Measurements from ENCODE around the gene VAV1.
"Not testable (repeated sequence)": the region's sequence is repeated elsewhere in the genome, so short reads cannot be mapped to it uniquely, and the experiment has no call there.

The VAV1 gene

DNA sequence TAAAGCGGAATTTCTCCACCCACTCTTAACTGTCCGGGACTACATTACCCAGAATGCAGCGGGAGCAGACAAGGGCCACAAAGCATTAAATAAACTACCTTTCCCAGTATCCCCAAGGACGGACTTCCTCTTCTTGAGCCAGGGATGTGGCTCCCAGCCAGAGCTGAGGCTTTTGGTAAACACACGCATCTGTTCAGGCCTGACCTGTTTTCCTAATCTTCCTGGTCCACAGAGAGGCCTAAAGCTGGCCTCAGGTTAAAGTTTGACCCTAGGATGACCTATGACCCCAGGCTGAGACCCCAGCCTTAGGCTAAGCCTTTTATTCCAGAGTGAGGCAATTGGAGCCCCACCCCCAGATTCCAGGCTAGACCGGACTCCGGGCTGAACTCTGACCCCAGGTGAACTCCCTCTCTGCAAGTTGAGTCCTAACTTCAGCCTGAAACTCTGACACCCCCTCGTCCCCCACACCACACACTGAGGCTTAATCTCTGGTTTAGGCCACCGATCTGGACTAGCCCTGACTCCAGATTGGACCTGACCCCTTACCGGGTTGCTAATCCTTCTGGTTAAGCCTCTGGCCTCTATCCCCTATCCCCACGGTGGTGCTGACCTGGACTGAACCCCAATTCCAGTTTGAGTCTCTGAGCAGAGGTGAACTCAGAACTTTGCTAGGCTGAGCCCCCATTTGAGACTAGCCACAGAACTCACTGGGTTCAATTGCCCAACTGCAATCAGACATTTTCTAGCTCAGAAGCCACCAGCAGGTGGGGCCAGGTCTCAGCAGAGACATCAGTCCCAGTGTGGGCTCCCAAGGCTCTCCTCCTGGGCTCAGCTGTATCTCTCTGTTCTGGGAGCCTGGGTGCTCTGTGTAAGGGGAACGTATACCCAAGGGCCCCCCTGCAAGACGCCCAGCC, 34.4 kb upstream of the VAV1 start:
- peak; percentile 58 to 79 for DNase-seq (ENCODE audit: low read depth in 2 of 2)

DNA sequence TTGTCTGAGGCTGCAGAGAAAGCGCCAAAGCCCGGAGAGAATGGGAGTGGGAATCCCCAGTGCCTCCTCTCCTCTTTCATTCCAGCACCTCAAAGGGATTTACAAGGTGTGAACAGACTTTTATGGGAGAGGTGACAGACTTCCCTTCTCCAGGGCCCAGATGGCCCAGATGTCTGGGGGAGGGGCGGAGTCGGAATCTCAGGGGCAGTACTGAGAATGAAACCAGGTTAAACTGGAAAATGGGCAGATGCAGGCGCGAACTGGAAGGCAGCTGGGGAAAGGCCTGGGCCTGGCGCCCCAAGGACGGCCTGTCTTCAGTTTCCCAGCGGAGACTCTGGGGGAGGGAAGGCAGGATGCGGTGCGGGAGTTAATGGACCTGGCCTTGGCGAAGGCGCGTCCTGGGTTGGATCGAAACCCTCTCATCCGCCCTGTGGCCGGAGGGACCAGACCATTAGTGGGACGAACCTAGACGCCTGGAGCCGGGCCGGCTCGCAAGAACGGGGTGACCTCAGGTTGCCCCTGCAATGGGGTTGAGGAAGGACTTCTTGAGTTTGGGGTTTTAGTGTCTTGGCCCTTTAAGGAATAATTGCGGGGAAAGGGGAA, 33.6 kb upstream of the VAV1 start:
- DNase-seq (ENCODE audit: low read depth in 2 of 2), result peak in 1 of 2 donors; percentile 3

- peak; percentile 72 to 76 for DNase-seq (ENCODE audit: low read depth in 2 of 2)
Measured at GRCh38 chr19:6739390-6739882, 33.1 kb upstream of the VAV1 start, which contains the start of gene TRIP10. TRIP10 (plus strand) TSS chr19:6739680; CDS start chr19:6739762, 82 bp downstream.

DNA sequence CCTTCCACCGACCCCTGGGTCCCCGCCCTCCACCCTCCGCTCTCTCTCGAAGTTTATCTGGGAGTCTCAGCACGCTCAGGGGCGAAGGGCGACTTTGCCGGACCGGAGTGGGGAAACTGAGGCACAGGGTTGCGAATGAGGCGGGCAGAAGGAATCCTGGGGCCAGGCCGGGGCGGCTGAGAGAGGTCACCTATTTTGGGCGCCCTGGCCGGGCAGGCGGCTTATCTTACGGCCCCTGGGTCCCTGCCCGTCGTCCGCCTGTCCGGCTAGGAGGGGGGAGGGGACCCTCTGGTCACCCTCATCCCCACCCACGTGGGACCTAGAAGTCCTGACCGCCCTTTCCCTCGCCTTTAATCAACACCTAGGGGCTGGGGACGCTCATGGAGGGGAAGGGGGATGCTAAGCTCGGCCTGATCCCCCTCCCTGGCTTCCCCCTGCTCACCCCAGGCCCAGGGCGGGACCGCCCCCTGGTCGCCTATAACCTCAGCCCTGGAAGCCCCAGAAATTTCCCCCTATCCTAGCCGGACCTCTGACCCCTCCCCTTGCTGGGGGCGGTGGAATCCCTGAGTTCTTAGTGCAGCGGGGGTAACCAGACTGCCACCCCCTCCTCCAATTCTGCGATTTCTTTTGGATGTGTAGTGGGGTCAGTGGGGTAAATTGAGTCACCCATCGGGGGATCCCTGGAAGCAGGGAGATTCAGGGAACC, 32.5 kb upstream of the VAV1 start:
- no peak for DNase-seq (ENCODE audit: low read depth in 2 of 2)

DNA sequence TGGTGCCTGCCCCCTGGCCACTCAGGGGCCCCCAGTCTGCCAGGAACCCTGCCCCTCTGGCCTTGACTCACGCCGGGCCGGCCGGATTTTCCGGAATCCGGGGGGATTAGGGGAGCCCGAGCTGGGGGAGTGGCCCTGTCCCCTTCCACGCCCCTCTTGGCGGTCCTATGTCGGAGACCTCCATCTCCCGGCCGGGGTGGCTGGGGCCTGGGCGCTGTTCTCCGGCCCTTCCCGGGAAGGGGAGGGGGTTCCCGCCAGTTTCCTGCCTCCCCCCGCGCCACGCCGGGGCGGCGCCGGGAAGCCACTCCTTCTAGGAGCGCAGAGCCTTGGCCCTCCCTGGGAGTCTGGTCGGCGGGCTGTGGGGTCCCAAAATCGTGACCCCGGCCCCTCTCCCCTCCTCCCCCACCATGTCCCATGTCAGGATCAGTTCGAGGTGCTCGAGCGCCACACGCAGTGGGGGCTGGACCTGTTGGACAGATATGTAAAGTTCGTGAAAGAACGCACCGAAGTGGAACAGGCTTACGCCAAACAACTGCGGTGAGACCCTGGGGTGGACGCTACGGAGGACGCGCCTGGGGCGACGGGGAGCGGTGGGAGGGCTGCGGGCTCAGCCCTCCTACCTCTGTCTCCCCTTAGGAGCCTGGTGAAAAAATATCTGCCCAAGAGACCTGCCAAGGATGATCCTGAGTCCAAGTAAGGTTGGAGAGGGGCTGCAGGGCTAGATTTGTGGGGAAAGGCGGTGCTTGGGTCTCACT, 31.7 kb upstream of the VAV1 start:
- peak in 1 of 2 donors; percentile 17 for DNase-seq (ENCODE audit: low read depth in 2 of 2)

GRCh38 chr19:6743066-6743465, 29.4 kb upstream of the VAV1 start:
- DNase-seq (ENCODE audit: low read depth in 2 of 2), result no peak

DNA sequence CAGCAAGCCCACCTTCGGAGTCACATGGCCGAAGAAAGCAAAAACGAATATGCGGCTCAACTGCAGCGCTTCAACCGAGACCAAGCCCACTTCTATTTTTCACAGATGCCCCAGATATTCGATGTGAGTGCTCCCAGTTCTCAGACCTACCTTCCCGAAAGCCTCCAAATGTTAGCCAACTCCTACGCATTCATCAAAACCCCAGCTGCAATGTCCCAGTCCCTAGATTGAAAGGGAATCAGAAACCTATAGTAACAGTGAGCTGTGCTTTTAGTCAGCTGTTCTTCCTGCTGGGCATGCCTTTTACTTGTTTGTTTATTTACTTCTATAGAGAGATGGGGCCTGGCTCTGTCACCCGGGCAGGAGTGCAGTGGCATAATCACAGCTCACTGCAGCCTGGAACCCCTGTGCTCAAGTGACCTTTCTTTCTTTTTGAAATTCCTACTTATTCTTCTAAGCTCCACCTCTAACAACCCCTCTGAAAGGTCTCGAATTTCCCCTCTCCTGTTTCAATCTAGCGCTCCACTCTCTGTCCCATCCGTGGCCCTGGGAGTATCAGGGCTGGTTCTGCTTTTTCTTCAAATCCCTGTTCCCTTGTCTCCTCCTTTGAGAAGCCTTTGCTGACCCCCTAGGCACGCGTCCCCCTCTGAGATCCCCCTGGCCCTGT, 28.7 kb upstream of the VAV1 start:
- no peak for DNase-seq (ENCODE audit: low read depth in 2 of 2)

- no peak for DNase-seq (ENCODE audit: low read depth in 2 of 2)
Measured at GRCh38 chr19:6744381-6745301, 27.9 kb upstream of the VAV1 start.

- no peak for DNase-seq (ENCODE audit: low read depth in 2 of 2)
Measured at GRCh38 chr19:6745965-6746364, 26.5 kb upstream of the VAV1 start.

DNA sequence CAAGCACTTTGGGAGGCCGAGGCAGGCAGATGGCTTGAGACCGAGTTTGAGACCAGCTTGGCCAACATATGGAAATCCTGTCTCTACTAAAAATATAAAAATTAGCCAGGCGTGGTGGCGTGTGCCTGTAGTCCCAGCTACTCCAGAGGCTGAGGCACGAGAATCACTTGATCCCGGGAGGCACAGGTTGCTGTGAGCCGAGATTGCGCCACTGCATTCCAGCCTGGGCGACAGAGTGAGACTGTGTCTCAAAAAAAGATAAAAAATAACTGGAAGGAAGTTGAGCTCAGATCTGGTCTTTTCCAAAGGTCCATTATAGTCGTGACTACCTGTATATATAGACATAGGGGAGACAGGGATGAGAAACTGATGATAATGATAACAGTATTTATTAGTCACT, 24.0 kb upstream of the VAV1 start:
- DNase-seq (ENCODE audit: low read depth in 2 of 2), result not testable (repeated sequence)

- DNase-seq (ENCODE audit: low read depth in 2 of 2), result no peak
Measured at GRCh38 chr19:6750062-6750461, 22.4 kb upstream of the VAV1 start.

- DNase-seq (ENCODE audit: low read depth in 2 of 2), result no peak
Measured at GRCh38 chr19:6751189-6751588, 21.3 kb upstream of the VAV1 start.

GRCh38 chr19:6752256-6753177, 20.0 kb upstream of the VAV1 start:
- no peak for DNase-seq (ENCODE audit: low read depth in 2 of 2)

GRCh38 chr19:6753178-6754031, 19.1 kb upstream of the VAV1 start:
- DNase-seq (ENCODE audit: low read depth in 2 of 2), result peak; percentile 84 to 90

GRCh38 chr19:6754136-6754535, 18.4 kb upstream of the VAV1 start:
- no peak for DNase-seq (ENCODE audit: low read depth in 2 of 2)

GRCh38 chr19:6754653-6755463, 17.6 kb upstream of the VAV1 start:
- no peak for DNase-seq (ENCODE audit: low read depth in 2 of 2)

DNA sequence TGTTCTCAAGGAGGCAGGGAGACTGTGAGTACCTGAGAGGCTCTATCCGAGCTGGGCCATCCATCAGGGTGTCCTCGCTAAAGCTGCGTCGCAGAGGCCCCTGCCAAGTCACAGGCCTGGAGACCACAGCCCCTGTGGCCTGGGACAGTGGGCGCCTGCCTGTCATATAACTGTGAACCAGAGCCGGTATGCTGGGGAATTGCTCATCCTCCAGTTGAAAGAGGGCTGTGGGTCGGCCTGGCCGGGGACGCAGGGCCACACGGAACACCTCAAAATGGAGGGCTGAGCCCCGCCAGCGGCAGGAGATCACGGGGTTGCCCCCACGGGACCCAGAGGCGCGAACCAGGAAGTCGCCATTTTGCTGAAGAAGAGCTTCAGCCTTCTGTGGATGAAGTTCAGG, 11.9 kb upstream of the VAV1 start:
- DNase-seq (ENCODE audit: low read depth in 2 of 2), result no peak
